ENCODE data around the gene TRIP11.
A peak's percentile ranks its signal among the peaks of the same experiment; 100 is the strongest.

Gene TRIP11

GRCh38 chr14:91953170-91953985 lies 86.5 kb downstream of the TRIP11 start:
- DNase-seq, result no peak

GRCh38 chr14:91947475-91948184 lies 92.2 kb downstream of the TRIP11 start, which contains the start of gene FBLN5:
TSS of gene FBLN5 (minus strand) at chr14:91947694. CDS start at chr14:91947229, 465 bp downstream.
- peak in 1 of 2 donors; percentile 16 for DNase-seq

GRCh38 chr14:91946622-91947474 lies 93.0 kb downstream of the TRIP11 start:
- DNase-seq, result peak; percentile 3 to 5

- no peak for DNase-seq
Measured at GRCh38 chr14:91945751-91946621, 93.9 kb downstream of the TRIP11 start.

- DNase-seq, result no peak
Measured at GRCh38 chr14:91942946-91943345, 96.9 kb downstream of the TRIP11 start.

- no peak for DNase-seq
Measured at GRCh38 chr14:91942128-91942527, 97.7 kb downstream of the TRIP11 start.

GRCh38 chr14:91940209-91940608 lies 99.7 kb downstream of the TRIP11 start:
- no peak for DNase-seq

- no peak for DNase-seq
Measured at GRCh38 chr14:91935586-91935985, 104.3 kb downstream of the TRIP11 start.

- no peak for DNase-seq
Measured at GRCh38 chr14:91934554-91935285, 105.1 kb downstream of the TRIP11 start.

- DNase-seq, result no peak
Measured at GRCh38 chr14:91931478-91932088, 108.3 kb downstream of the TRIP11 start.

- no peak for DNase-seq
Measured at GRCh38 chr14:91929700-91930099, 110.2 kb downstream of the TRIP11 start.

- DNase-seq, result no peak
Measured at GRCh38 chr14:91927800-91928199, 112.1 kb downstream of the TRIP11 start.

GRCh38 chr14:91927191-91927590 lies 112.7 kb downstream of the TRIP11 start:
- DNase-seq, result no peak

- no peak for DNase-seq
Measured at GRCh38 chr14:91926131-91926890, 113.5 kb downstream of the TRIP11 start.

GRCh38 chr14:91925727-91926121 lies 114.1 kb downstream of the TRIP11 start:
- no peak for DNase-seq

- DNase-seq, result no peak
Measured at GRCh38 chr14:91925001-91925726, 114.7 kb downstream of the TRIP11 start.

GRCh38 chr14:91920526-91920925 lies 119.3 kb downstream of the TRIP11 start:
- no peak for DNase-seq

GRCh38 chr14:91919814-91920213 lies 120.0 kb downstream of the TRIP11 start:
- no peak for DNase-seq

- no peak for DNase-seq
Measured at GRCh38 chr14:91918186-91918883, 121.5 kb downstream of the TRIP11 start.

Measured in hippocampal formation (tissue), 2 donors.